ENCODE measurements around the gene KRTAP8-1.

DNA sequence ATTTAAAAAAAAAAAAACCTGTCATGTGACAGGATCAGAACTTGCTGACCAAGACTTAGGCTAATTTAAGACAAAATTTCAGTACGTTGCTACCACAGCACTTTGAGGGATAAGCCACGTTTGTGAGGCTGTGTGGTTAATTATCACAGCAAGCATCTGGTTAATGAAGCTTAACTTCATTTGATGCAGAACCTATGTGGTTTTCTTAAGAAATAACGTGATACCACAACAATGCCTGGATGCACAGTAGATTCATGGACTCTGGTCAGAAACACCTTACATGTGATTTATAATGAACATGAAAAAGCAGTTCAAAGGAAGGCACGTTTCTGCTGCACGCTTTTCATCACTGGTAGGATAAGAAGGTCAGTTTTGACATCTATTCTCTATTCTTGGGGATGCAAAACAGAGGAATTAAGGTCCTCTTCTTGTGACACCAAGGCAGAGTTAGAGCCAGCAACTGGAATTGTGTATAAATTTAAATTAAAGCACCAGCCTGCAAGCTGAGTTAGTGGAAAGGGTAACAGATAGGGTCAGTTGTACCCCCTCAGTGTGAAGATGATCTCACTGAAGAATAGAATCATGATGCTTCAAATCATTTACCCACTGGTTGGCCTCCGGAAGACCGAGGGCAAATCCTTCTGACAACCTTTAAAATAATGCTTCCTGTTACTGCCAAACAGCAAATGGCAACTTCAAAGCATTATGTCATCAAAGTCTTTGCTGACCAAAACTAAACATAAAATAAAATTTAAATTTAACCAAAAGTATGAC is 6.0 kb upstream of the KRTAP8-1 start:
- TF ChIP-seq CTCF (IDR thresholded peaks at IDR 0.05) (no peak), POLR2A (IDR thresholded peaks at IDR 0.05) (no peak), EP300 (IDR thresholded peaks at IDR 0.05) (no peak)

All from tibial nerve (tissue), 4 donors.